NCI-H82 treated with DMSO at 0.1 percent for 48 hours (cell line): ENCODE results near the gene PI4KA.
A peak's percentile ranks its signal among the peaks of the same experiment; 100 is the strongest.
"Not testable (repeated sequence)": the region's sequence is repeated elsewhere in the genome, so short reads cannot be mapped to it uniquely, and the experiment has no call there.

ENCODE experiments used
- DNase-seq: peaks from one replicate; lab custom pipeline; 2025; ENCODE audit not compliant: unreplicated experiment; lab: John Stamatoyannopoulos, UW

Gene PI4KA

GRCh38 chr22:20752104-20752741 is 106.4 kb downstream of the PI4KA start:
- no peak for DNase-seq

- no peak for DNase-seq
Observed at GRCh38 chr22:20751185-20751851, 107.3 kb downstream of the PI4KA start.

- DNase-seq: no peak
Observed at GRCh38 chr22:20750461-20751184, 108.0 kb downstream of the PI4KA start.

GRCh38 chr22:20749453-20749852 is 109.2 kb downstream of the PI4KA start:
- DNase-seq: no peak

- no peak for DNase-seq
Observed at GRCh38 chr22:20748731-20749428, 109.7 kb downstream of the PI4KA start.

- DNase-seq: no peak
Observed at GRCh38 chr22:20748082-20748481, 110.5 kb downstream of the PI4KA start.

GRCh38 chr22:20747223-20747622 is 111.4 kb downstream of the PI4KA start:
- no peak for DNase-seq

GRCh38 chr22:20746431-20747189 is 112.0 kb downstream of the PI4KA start:
- peak; percentile 16 for DNase-seq

GRCh38 chr22:20745119-20745518 is 113.5 kb downstream of the PI4KA start:
- DNase-seq: no peak

GRCh38 chr22:20744456-20744855 is 114.2 kb downstream of the PI4KA start:
- DNase-seq: no peak

- DNase-seq: no peak
Observed at GRCh38 chr22:20742764-20743163, 115.8 kb downstream of the PI4KA start.

GRCh38 chr22:20741634-20742581 is 116.7 kb downstream of the PI4KA start:
- peak; percentile 16 for DNase-seq

GRCh38 chr22:20741008-20741633 is 117.5 kb downstream of the PI4KA start:
- DNase-seq: no peak

- DNase-seq: no peak
Observed at GRCh38 chr22:20740222-20740951, 118.2 kb downstream of the PI4KA start.

- DNase-seq: no peak
Observed at GRCh38 chr22:20738394-20739089, 120.1 kb downstream of the PI4KA start.

GRCh38 chr22:20736891-20737290 is 121.7 kb downstream of the PI4KA start:
- DNase-seq: not testable (repeated sequence)

- not testable (repeated sequence) for DNase-seq
Observed at GRCh38 chr22:20735356-20736162, 123.1 kb downstream of the PI4KA start.
